Urinary bladder (tissue), 4 donors: ENCODE measurements around the gene ATRNL1. TPM values are rescaled to one million over a fixed set of nuclear protein-coding genes. Genes with fewer than 3 reads are reported as not detected.

Experiments used
- DNase-seq: peaks from one replicate; pipeline ENCODE4 v3.0.0-alpha.2; 2015; ENCODE audit errors: extremely low spot score
- H3K27ac ChIP-seq: one replicate; pipeline ENCODE4 v1.5.1; 2013; ENCODE audit warnings: low read depth, mild to moderate bottlenecking, moderate library complexity
- H3K36me3 ChIP-seq: one replicate; pipeline ENCODE4 v1.6.1; 2013; ENCODE audit warnings: mild to moderate bottlenecking, moderate library complexity; ENCODE audit not compliant: insufficient read depth
- H3K4me1 ChIP-seq: one replicate; pipeline ENCODE4 v1.6.1; 2013; ENCODE audit warnings: mild to moderate bottlenecking, moderate library complexity; ENCODE audit not compliant: insufficient read depth
- H3K4me3 ChIP-seq: one replicate; pipeline ENCODE4 v1.5.1; 2013; ENCODE audit warnings: low read depth, low read length
- WGBS: extraction: QIAGEN DNeasy Blood & Tissue Kit; methylation state at CpG from one replicate; pipeline ENCODE4 v1.1.7; 2013; 5-methylcytosine and 5-hydroxymethylcytosine counted together
- polyA plus RNA-seq: library from polyadenylated mRNA; stranded (reverse); fragments of 200-250 nt; gene quantifications from one replicate; pipeline ENCODE4 v1.2.3, GENCODE V29; 2013
- total RNA-seq: library from RNA; depleted of rRNA; stranded (reverse); fragments of >200 nt; gene quantifications from one replicate; pipeline ENCODE4 v1.2.3, GENCODE V29; 2014
- donor health status: healthy with polysubstance abuse.
- donor health status: healthy.

Gene ATRNL1
- total and polyA plus RNA-seq, 2 donors = 1.9 to 153 TPM

- Histone ChIP-seq H3K36me3 (no peaks in the 10 kb centered on the region), H3K27ac (no peak overlapping the region), H3K4me1 (no peaks in the 10 kb centered on the region), H3K4me3 (no peak overlapping the region)
- 98% methylated on average over 1 of the region's 1 CpG for WGBS
- DNase-seq = no peak
Measured at GRCh38 chr10:115760131-115760530, 667.0 kb downstream of the ATRNL1 start.

- Histone ChIP-seq H3K4me3 (no peak overlapping the region), H3K36me3 (no peaks in the 10 kb centered on the region), H3K27ac (no peak overlapping the region), H3K4me1 (no peaks in the 10 kb centered on the region)
- no peak for DNase-seq
- 66% methylated on average over 2 of the region's 2 CpGs for WGBS
Measured at GRCh38 chr10:115761166-115761565, 668.0 kb downstream of the ATRNL1 start.

DNA sequence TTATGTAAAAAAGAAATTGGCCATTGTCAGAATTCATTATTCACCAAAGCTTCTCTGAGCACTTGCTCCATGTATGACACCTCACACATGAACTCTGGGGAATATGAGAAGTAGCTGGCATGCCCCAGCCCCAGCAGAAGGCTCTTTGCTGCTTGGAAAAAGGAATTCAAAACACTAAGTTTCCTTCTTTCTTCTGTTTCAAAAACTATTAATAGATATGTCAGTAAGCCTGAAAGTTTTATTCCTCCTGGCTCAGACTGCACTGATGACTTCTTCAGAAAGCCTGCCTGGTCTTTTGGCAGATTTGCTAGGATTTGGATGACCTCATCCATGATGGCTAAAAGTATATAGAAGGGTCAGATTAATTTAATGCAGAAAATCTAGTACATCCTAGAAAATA, 668.9 kb downstream of the ATRNL1 start:
- DNase-seq = no peak
- H3K4me1 ChIP-seq = no peaks in the 10 kb centered on the region
- H3K4me3 ChIP-seq = no peak overlapping the region
- no peaks in the 10 kb centered on the region for H3K36me3 ChIP-seq
- no peak overlapping the region for H3K27ac ChIP-seq

- Histone ChIP-seq H3K27ac (no peak overlapping the region), H3K36me3 (no peaks in the 10 kb centered on the region), H3K4me1 (no peaks in the 10 kb centered on the region), H3K4me3 (no peak overlapping the region)
- DNase-seq = no peak
Measured at GRCh38 chr10:115771755-115772154, 678.6 kb downstream of the ATRNL1 start.

DNA sequence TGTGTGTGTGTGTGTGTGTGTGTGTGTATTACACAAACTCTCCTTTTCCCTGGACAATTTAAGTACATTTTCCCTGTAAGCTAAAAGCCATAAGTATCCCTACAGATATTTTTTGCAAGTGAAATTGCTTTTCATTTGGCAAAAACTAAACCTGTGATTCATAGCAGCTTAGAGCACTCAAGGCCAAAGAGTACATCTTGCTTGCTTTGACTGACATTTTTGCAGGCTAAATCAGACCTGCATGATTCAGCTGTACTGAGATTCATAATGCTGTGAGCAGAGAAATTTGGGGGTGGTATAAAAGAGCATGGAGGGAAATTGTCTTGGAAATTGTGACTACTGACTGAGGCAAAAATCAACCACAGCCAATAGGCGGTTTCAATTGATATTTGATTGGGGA, 679.4 kb downstream of the ATRNL1 start:
- H3K27ac ChIP-seq = no peak overlapping the region
- no peaks in the 10 kb centered on the region for H3K36me3 ChIP-seq
- no peak overlapping the region for H3K4me3 ChIP-seq
- 94% methylated on average over 1 of the region's 1 CpG for WGBS
- no peaks in the 10 kb centered on the region for H3K4me1 ChIP-seq
- no peak for DNase-seq

- H3K4me1 ChIP-seq = no peaks in the 10 kb centered on the region
- 95% methylated on average over 2 of the region's 2 CpGs for WGBS
- no peak overlapping the region for H3K4me3 ChIP-seq
- no peak for DNase-seq
- no peak overlapping the region for H3K27ac ChIP-seq
- no peaks in the 10 kb centered on the region for H3K36me3 ChIP-seq
Measured at GRCh38 chr10:115773832-115774231, 680.7 kb downstream of the ATRNL1 start.

DNA sequence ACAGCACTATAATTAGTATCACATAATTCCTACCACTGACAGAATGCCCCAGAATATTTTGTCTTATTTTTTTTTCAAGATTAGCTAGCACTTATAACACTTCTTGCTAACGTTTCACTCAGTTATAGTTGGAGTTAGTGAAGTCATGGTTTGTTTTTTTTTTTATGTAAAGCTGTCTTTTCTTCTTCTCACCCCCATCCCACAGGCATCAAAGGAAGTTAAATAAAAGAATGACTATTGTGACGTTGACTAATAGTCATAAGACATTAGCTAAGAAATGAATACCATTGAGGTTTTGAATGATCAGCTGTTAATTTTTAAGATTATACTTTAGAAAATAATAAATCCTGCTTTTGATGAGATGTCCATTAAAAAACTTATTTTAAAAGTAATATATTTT, 681.6 kb downstream of the ATRNL1 start:
- H3K27ac ChIP-seq = no peak overlapping the region
- 52% methylated on average over 2 of the region's 2 CpGs for WGBS
- DNase-seq = no peak
- H3K4me1 ChIP-seq = no peaks in the 10 kb centered on the region
- no peak overlapping the region for H3K4me3 ChIP-seq
- H3K36me3 ChIP-seq = no peaks in the 10 kb centered on the region

DNA sequence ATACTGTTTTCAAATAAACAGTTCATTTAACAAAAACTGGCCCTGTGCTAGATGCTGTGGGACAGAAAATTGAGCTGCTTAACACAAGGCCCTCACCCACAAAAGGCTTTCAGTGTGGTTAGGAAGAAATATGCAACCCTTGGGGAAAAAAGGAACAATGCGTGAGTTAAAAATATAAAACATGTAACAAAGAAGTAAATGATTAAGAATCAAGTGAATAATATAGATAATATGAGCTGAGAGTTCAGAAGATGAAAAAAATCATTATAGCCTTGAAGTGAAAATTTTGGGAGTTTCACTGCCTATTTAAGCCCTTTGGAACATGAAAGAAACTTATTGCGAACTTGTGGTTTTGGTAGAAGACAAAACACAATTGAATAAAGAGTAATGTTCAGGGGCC, 684.5 kb downstream of the ATRNL1 start:
- Histone ChIP-seq H3K36me3 (no peaks in the 10 kb centered on the region), H3K27ac (no peak overlapping the region), H3K4me1 (no peaks in the 10 kb centered on the region), H3K4me3 (no peak overlapping the region)
- DNase-seq = no peak
- WGBS = 93% methylated on average over 2 of the region's 2 CpGs

DNA sequence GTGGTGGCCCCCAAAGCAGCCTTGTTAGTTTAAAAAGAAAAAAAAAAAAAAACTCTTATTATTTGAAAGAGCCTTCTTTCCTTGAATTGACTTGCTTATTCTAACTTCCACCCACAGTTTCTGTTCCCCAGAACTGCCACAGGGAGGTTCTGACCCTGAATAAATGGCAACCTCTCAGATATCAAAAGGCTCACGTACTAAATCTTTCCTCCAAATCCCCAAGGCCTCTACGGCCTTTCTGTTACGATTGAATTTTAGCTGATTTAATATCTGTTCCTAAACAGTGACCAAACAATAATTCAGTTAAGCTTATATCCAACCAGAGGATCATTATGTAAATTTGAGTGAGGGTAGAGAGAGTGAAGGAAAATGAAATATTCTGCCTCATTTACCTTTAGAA, 697.1 kb downstream of the ATRNL1 start:
- DNase-seq = no peak
- Histone ChIP-seq H3K4me3 (no peak overlapping the region), H3K36me3 (no peaks in the 10 kb centered on the region), H3K27ac (no peak overlapping the region), H3K4me1 (no peaks in the 10 kb centered on the region)
- WGBS = 68% methylated on average over 3 of the region's 3 CpGs

- 96% methylated on average over 4 of the region's 4 CpGs for WGBS
- no peak overlapping the region for H3K4me3 ChIP-seq
- no peak for DNase-seq
- H3K4me1 ChIP-seq = no peaks in the 10 kb centered on the region
- H3K27ac ChIP-seq = no peak overlapping the region
- H3K36me3 ChIP-seq = no peaks in the 10 kb centered on the region
Measured at GRCh38 chr10:115795964-115796363, 702.8 kb downstream of the ATRNL1 start.

- Histone ChIP-seq H3K27ac (no peak overlapping the region), H3K4me1 (no peaks in the 10 kb centered on the region), H3K4me3 (no peak overlapping the region), H3K36me3 (no peaks in the 10 kb centered on the region)
- no peak for DNase-seq
Measured at GRCh38 chr10:115801457-115801856, 708.3 kb downstream of the ATRNL1 start.

GRCh38 chr10:115801992-115802391, 708.8 kb downstream of the ATRNL1 start:
- Histone ChIP-seq H3K4me3 (no peak overlapping the region), H3K36me3 (no peaks in the 10 kb centered on the region), H3K27ac (no peak overlapping the region), H3K4me1 (no peaks in the 10 kb centered on the region)
- WGBS = 66% methylated on average over 2 of the region's 2 CpGs
- no peak for DNase-seq

DNA sequence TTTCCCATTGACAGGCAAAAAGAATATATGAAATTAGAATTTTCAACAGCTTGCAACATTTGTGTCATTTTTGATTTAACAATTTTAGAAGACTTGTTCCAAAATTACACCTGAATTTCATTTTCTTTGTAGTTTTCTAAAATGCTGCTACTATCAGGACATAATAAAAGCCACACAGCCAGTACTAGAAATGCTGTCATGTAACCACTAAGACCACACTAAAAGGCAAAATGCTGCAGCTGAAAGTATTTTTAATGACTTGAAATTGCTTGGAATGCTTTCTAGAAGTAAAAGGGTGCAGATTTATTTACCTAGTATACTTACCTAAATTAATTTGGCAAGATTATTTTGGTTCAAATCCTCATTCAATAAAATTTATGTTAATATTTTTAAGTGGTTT, 709.7 kb downstream of the ATRNL1 start:
- no peak overlapping the region for H3K4me3 ChIP-seq
- no peaks in the 10 kb centered on the region for H3K4me1 ChIP-seq
- H3K27ac ChIP-seq = no peak overlapping the region
- no peaks in the 10 kb centered on the region for H3K36me3 ChIP-seq
- DNase-seq = no peak

GRCh38 chr10:115814542-115814941, 721.4 kb downstream of the ATRNL1 start:
- no peak for DNase-seq
- no peaks in the 10 kb centered on the region for H3K4me1 ChIP-seq
- WGBS = 42% methylated on average over 2 of the region's 2 CpGs
- H3K27ac ChIP-seq = no peak overlapping the region
- no peaks in the 10 kb centered on the region for H3K36me3 ChIP-seq
- no peak overlapping the region for H3K4me3 ChIP-seq

DNA sequence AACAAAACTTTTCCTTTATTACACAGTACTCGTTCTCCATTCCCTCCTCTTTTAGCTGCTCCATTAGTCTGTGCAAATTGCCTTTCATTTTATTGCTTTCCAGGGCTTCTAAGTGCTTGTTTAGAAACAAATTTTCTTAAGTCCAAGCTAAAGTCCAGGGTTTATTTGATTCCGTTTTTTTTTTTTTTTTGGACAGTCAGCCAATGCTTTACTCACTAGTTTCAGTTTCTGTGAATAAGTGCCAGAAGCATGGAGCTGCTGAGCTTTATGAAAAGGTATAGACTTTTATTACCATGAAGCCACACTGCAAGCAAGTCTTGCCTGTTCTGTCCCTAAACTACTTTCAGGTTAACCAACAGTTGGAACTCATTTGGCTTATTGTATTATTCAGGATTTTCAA, 724.8 kb downstream of the ATRNL1 start:
- no peak for DNase-seq
- Histone ChIP-seq H3K27ac (no peak overlapping the region), H3K4me3 (no peak overlapping the region), H3K4me1 (no peaks in the 10 kb centered on the region), H3K36me3 (no peaks in the 10 kb centered on the region)
- 19% methylated on average over 2 of the region's 2 CpGs for WGBS
